Bronchial epithelial cell (primary cell): Measurements from ENCODE around the gene TPD52L2. TPM values are rescaled to one million over a fixed set of nuclear protein-coding genes. Genes with fewer than 3 reads are reported as not detected.
"Not testable (repeated sequence)": the region's sequence is repeated elsewhere in the genome, so short reads cannot be mapped to it uniquely, and the experiment has no call there.

Experiments
- DNase-seq: peaks from one replicate; pipeline ENCODE4 v3.0.0-alpha.2; 2010; ENCODE audit warnings: low read depth
- FAIRE-seq: peaks from 2 replicates; lab custom pipeline; 2011; peaks lifted over from hg19 to GRCh38; lab: Jason Lieb, UNC
- H3K27me3 ChIP-seq: 2 replicates; pipeline ENCODE4 v1.5.1; 2011; ENCODE audit warnings: low read length; ENCODE audit not compliant: control insufficient read depth, insufficient read depth
- H3K36me3 ChIP-seq: 2 replicates; pipeline ENCODE4 v1.5.1; 2011; ENCODE audit warnings: low read length; ENCODE audit not compliant: control insufficient read depth, insufficient read depth
- H3K4me3 ChIP-seq: 2 replicates; pipeline ENCODE4 v1.5.1; 2011; ENCODE audit warnings: mild to moderate bottlenecking, low read depth, low read length, control low read depth
- CTCF ChIP-seq: IDR thresholded peaks from 2 replicates; pipeline ENCODE4 v1.5.1; 2011; ENCODE audit warnings: mild to moderate bottlenecking, moderate library complexity, low read length, control low read depth, inconsistent platforms; ENCODE audit not compliant: insufficient read depth, severe bottlenecking
- total RNA-seq: library from RNA; depleted of rRNA; stranded (reverse); fragments of >200 nt; gene quantifications from 2 replicates; pipeline ENCODE4 v1.2.1, GENCODE V29; 2014

TPD52L2 gene
- total RNA-seq, 1 donor from 2014 or later = 172 TPM

GRCh38 chr20:63861365-63861934 lies 3.6 kb upstream of the TPD52L2 start, which contains the start of gene ABHD16B:
Gene ABHD16B (plus strand): TSS chr20:63861498. CDS start chr20:63861541, 43 bp downstream.
- FAIRE-seq (no peak), DNase-seq (no peak)
- Histone ChIP-seq H3K36me3 (peaks cover 11% of the 10 kb centered on the region), H3K27me3 (no peaks in the 10 kb centered on the region), H3K4me3 (no peak within 1 kb of the TSS)
- TF ChIP-seq CTCF = no peak

- H3K36me3 ChIP-seq = peaks cover 11% of the 10 kb centered on the region
- DNase-seq (no peak), FAIRE-seq (no peak)
- no peaks in the 10 kb centered on the region for H3K27me3 ChIP-seq
- no peak overlapping the region for H3K4me3 ChIP-seq
- TF ChIP-seq CTCF = no peak
These were observed 2.8 kb upstream of the TPD52L2 start for GRCh38 chr20:63861981-63862901.

GRCh38 chr20:63863021-63863797 lies 1.9 kb upstream of the TPD52L2 start:
- no peak for FAIRE-seq
- Histone ChIP-seq H3K27me3 (no peaks in the 10 kb centered on the region), H3K4me3 (no peak overlapping the region), H3K36me3 (peaks cover 12% of the 10 kb centered on the region)
- no peak for TF ChIP-seq CTCF
- no peak for DNase-seq

GRCh38 chr20:63863798-63864544 lies 1.1 kb upstream of the TPD52L2 start:
- peak overlapping the region; percentile 99 for H3K4me3 ChIP-seq
- no peak for FAIRE-seq
- peak; percentile 67 for TF ChIP-seq CTCF
- peak; percentile 77 for DNase-seq
- H3K27me3 ChIP-seq = no peaks in the 10 kb centered on the region
- peaks cover 18% of the 10 kb centered on the region for H3K36me3 ChIP-seq

- DNase-seq = no peak
These were observed 509 bp upstream of the TPD52L2 start for GRCh38 chr20:63864545-63864977.

GRCh38 chr20:63867042-63867441 lies 2.0 kb downstream of the TPD52L2 start:
- not testable (repeated sequence) for H3K27me3 ChIP-seq, DNase-seq, H3K4me3 ChIP-seq, FAIRE-seq
- peaks cover 22% of the 10 kb centered on the region for H3K36me3 ChIP-seq

More at GRCh38 chr20:63864545-63864977, 509 bp upstream of the TPD52L2 start:
- no peak for FAIRE-seq
- Histone ChIP-seq H3K4me3 (peak overlapping the region; percentile 99), H3K27me3 (no peaks in the 10 kb centered on the region), H3K36me3 (peaks cover 22% of the 10 kb centered on the region)
- no peak for TF ChIP-seq CTCF
